Astrocyte of the cerebellum (primary cell): ENCODE measurements around the gene MOCOS.

ENCODE experiments used
- DNase-seq: peaks from one replicate; pipeline ENCODE4 v3.0.0-alpha.2; 2011; ENCODE audit warnings: low read depth
- H3K4me3 ChIP-seq: 2 replicates; pipeline ENCODE4 v1.5.1; 2011; ENCODE audit warnings: mild to moderate bottlenecking, low read depth, low read length, moderate library complexity
- in situ Hi-C: cut with HindIII; loops from 2 replicates; pipeline ENCODE4 v1.10.0; 2017; ENCODE audit warnings: low sequenced_read_pairs
- TF ChIP-seq, protein P1 (sequence below): IDR thresholded peaks from 2 replicates; pipeline ENCODE4 v1.5.1; 2012; ENCODE audit warnings: low read length, low read depth, moderate library complexity, mild to moderate bottlenecking; ENCODE audit errors: missing control alignments

The MOCOS gene

DNA sequence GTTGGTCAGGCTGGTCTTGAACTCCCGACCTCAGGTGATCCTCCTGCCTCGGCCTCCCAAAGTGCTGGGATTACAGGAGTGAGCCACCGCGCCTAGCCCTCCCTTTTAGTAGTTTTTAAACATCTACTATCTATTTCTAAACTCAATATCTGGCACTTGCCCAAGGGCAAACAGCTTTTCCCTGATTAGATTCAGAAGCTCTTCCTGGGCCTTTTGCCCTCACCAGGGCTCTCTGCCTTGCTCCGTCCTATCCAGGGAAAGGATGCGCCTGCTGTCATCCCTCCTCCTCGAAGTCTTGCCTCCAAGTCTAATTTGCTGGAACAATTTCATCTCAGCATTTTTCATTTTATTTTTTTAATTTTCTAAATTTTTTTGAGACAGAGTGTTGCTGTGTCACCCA, 68.8 kb downstream of the MOCOS start:
- in situ Hi-C loops = no loop called here
- TF ChIP-seq, protein P1, sequence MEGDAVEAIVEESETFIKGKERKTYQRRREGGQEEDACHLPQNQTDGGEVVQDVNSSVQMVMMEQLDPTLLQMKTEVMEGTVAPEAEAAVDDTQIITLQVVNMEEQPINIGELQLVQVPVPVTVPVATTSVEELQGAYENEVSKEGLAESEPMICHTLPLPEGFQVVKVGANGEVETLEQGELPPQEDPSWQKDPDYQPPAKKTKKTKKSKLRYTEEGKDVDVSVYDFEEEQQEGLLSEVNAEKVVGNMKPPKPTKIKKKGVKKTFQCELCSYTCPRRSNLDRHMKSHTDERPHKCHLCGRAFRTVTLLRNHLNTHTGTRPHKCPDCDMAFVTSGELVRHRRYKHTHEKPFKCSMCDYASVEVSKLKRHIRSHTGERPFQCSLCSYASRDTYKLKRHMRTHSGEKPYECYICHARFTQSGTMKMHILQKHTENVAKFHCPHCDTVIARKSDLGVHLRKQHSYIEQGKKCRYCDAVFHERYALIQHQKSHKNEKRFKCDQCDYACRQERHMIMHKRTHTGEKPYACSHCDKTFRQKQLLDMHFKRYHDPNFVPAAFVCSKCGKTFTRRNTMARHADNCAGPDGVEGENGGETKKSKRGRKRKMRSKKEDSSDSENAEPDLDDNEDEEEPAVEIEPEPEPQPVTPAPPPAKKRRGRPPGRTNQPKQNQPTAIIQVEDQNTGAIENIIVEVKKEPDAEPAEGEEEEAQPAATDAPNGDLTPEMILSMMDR = no peak
- no peak overlapping the region for H3K4me3 ChIP-seq
- DNase-seq = no peak

DNA sequence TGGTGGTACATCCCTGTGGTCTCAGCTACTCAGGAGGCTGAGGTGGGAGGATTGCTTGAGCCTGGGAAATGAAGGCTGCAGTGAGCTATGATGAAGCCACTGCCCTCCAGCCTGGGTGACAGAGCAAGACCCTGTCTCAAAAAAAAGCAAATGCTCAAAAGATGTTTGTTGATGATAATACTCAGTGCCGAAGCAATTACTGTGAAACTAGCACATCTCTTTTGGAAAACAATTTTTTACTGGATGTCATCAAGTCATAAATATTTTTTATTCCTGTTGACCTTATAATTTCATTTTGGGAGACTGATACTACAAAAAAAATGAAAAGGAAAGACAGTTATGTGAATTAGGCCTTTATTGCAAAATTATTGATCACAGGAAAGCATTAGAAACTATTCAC, 75.7 kb downstream of the MOCOS start:
- no peak for DNase-seq
- in situ Hi-C loops = no loop called here
- TF ChIP-seq, protein P1 = no peak
- H3K4me3 ChIP-seq = no peak overlapping the region

DNA sequence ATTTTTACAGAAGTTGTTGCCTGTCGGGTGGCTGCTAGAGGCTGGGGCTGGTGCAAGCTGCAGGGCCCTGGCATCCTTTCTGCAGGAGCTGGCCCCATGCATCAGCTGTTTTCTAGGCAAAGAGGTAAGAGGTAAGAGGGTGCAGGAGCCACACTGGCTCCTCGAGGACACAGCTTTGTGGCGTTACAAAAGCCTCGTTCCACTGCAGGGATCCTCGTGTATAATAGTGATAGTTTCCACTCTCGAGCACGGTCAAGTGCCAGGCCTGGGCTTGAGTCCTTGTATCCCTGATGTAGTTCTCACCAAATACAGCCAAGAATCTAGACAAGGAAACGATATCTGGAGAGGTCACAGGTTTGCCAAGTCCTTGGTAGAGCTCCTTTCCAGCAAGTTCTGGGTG, 77.0 kb downstream of the MOCOS start:
- H3K4me3 ChIP-seq = no peak overlapping the region
- in situ Hi-C loops = no loop called here
- no peak for DNase-seq
- TF ChIP-seq, protein P1 = no peak

DNA sequence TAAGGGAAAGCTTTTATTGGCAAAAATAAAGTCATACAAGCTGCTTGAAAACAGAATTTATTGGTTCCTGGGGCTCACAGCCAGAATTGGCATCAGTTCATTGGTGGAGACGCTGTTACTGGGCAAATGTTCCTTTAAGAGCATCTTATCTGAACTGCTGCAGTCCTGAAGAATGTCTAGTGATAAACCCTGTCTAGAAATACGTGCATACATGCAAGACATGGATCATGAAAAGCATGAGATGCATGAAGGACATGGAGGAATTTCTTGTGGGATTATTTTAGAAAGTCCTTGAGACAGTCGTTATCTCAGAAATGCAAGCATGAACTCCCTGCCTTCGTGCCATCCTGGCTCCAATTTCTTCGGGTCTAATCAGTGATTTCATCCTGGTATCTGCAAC, 77.7 kb downstream of the MOCOS start:
- DNase-seq = no peak
- TF ChIP-seq, protein P1 = no peak
- in situ Hi-C loops = no loop called here
- H3K4me3 ChIP-seq = no peak overlapping the region

DNA sequence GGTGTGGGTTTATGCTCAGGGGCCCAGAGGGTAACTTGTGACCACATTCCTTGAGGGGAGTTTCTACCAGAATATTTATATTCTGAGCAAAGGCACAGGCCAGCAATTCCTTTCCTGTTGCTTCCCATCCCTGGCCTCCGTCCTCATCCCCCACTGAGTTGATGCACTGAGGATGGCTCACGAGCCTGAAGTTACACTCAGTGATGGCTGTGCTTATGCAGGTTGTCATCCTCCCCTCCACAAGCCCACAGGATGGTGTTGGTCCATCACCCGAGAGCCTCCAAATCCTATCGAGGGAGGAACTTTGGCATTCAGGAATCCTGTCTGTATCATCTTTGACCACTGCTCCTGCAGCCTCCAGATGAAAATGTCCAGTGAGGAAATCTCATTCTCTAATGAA, 81.9 kb downstream of the MOCOS start:
- no peak for DNase-seq
- H3K4me3 ChIP-seq = no peak overlapping the region
- TF ChIP-seq, protein P1 = no peak
- in situ Hi-C loops = no loop called here

DNA sequence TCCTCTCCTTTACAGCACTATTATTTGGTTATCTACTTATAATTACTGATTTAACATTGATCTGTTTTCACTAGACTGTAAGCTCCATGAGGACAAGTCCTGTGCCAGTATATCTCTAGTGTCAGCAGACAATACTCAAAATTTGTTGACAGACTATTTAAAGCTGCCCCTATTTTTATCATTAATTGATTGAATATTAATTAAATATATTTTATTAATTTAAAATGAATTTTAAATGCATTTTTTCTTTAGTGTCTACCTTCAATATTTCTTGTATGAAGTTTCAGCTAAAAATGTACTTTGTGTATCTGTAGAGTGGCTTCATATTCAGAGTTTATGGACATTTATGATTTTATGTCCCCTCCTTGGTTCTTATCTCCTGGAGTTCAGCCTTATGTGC, 83.9 kb downstream of the MOCOS start:
- DNase-seq = no peak
- in situ Hi-C loops = no loop called here
- H3K4me3 ChIP-seq = no peak overlapping the region
- TF ChIP-seq, protein P1 = no peak

DNA sequence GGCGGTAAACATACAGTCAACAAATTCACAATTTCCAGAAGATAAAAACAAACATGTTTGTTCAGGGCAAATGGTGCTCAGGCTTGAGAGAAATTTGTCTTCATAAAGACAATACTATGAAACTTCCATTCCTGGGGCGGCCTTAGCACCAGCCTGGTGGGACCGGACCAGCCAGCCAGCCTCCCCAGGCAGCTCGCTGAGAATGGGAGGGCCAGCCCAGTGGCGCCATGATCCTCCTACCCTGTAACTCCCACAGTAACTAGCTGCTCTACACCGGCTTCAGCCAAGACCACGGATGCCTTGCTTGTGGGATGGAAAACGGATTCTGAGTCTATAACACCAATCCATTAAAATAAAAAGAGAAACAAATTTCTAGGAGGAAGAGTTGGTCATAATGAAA, 86.0 kb downstream of the MOCOS start:
- TF ChIP-seq, protein P1 = no peak
- in situ Hi-C loops = no loop called here
- DNase-seq = no peak

More for the DNA sequence above, 86.0 kb downstream of the MOCOS start:
- H3K4me3 ChIP-seq = no peak overlapping the region
